ENCODE measurements around the gene POU2AF3. TPM values are rescaled to one million over a fixed set of nuclear protein-coding genes. Genes with fewer than 3 reads are reported as not detected.

Gene POU2AF3
- total RNA-seq, 1 experiment from 2014 or later, result not detected

- Mint-ChIP-seq H3K9me3 (ENCODE audit: unreplicated experiment) (no peaks in the 10 kb centered on the region), H3K27ac (ENCODE audit: low read depth, unreplicated experiment) (no peak overlapping the region), H3K36me3 (ENCODE audit: insufficient read depth, unreplicated experiment) (no peaks in the 10 kb centered on the region), H3K4me1 (ENCODE audit: insufficient read depth, unreplicated experiment) (peaks cover 10% of the 10 kb centered on the region), H3K4me3 (ENCODE audit: unreplicated experiment) (no peak overlapping the region), H3K27me3 (ENCODE audit: insufficient read depth, unreplicated experiment) (peaks cover 59% of the 10 kb centered on the region)
- DNase-seq (ENCODE audit: unreplicated experiment), result no peak
- CTCF ChIA-PET, result interaction anchor here (1.0 to 1.3 kb wide), 3 partner anchors 11 to 112 kb away, joined by 3 read pairs; no protein-coding TSS in a partner anchor
- TF ChIP-seq CTCF (IDR thresholded peaks at IDR 0.05; ENCODE audit: unreplicated experiment), result no peak
- no TSS peak for BruUV-seq (replicated peaks)
- POLR2A ChIA-PET, result interaction anchor here (0.5 kb wide), 1 partner anchor 302 kb away, joined by 6 read pairs; no protein-coding TSS in a partner anchor
- intact Hi-C loops (cut with micrococcal nuclease), result no loop called here
Measured at GRCh38 chr11:111308140-111308539, 9.8 kb downstream of the POU2AF3 start.

DNA sequence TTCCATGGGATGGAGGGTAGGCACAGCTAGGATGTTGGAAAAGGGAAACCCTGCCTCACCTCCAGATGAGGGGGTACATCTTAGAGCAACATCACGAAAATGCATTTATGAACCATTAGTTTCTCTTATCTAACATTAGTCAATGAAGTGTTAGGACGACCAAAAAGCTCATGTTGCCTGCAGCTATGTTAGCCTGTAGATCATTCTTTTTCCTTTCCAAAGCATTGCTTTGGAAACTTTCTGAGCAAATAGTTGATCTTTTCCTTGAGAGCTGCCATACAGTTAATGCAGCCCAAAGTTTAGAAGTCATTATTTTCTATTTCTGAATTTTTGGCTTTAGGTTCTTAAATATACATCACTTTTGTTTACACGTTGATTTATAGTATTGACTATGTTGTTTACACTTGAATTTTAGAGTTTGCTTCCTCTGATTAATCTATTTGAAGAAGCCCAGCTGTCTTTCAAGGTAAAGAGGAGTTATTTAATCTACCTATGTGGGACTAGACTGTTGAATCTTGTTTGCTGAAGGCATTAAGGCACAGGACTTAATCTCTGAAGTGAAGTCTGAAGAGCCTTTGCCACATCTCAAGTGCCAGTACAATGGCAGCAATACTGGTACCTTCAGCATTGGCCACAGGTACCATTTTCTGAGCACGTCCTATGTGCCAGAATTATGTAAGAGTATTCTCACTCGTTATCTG is 11.0 kb downstream of the POU2AF3 start:
- H3K27ac Mint-ChIP-seq (ENCODE audit: low read depth, unreplicated experiment), result no peak overlapping the region
- H3K4me3 Mint-ChIP-seq (ENCODE audit: unreplicated experiment), result no peak overlapping the region
- H3K27me3 Mint-ChIP-seq (ENCODE audit: insufficient read depth, unreplicated experiment), result peaks cover 64% of the 10 kb centered on the region
- POLR2A ChIA-PET, result interaction anchor here (0.9 kb wide), 1 partner anchor 18 kb away, joined by 3 read pairs; no protein-coding TSS in a partner anchor
- no peaks in the 10 kb centered on the region for H3K36me3 Mint-ChIP-seq (ENCODE audit: insufficient read depth, unreplicated experiment)
- CTCF ChIA-PET, result interaction anchor here (0.5 kb wide), 1 partner anchor 1108 kb away, joined by 3 read pairs; no protein-coding TSS in a partner anchor
- peaks cover 3% of the 10 kb centered on the region for H3K9me3 Mint-ChIP-seq (ENCODE audit: unreplicated experiment)
- no peak for DNase-seq (ENCODE audit: unreplicated experiment)
- H3K4me1 Mint-ChIP-seq (ENCODE audit: insufficient read depth, unreplicated experiment), result peaks cover 6% of the 10 kb centered on the region
- TF ChIP-seq CTCF (IDR thresholded peaks at IDR 0.05; ENCODE audit: unreplicated experiment), result no peak
- intact Hi-C loops (cut with micrococcal nuclease), result no loop called here
- BruUV-seq (replicated peaks), result no TSS peak

- H3K4me3 Mint-ChIP-seq (ENCODE audit: unreplicated experiment), result no peak overlapping the region
- intact Hi-C loops (cut with micrococcal nuclease), result no loop called here
- H3K36me3 Mint-ChIP-seq (ENCODE audit: insufficient read depth, unreplicated experiment), result no peaks in the 10 kb centered on the region
- DNase-seq (ENCODE audit: unreplicated experiment), result peak; percentile 47
- peaks cover 8% of the 10 kb centered on the region for H3K9me3 Mint-ChIP-seq (ENCODE audit: unreplicated experiment)
- no peak overlapping the region for H3K27ac Mint-ChIP-seq (ENCODE audit: low read depth, unreplicated experiment)
- peaks cover 6% of the 10 kb centered on the region for H3K4me1 Mint-ChIP-seq (ENCODE audit: insufficient read depth, unreplicated experiment)
- POLR2A ChIA-PET, result interaction anchor here (0.9 kb wide), 1 partner anchor 17 kb away, joined by 3 read pairs; no protein-coding TSS in a partner anchor
- CTCF ChIA-PET, result interaction anchor here (0.5 kb wide), 1 partner anchor 1109 kb away, joined by 3 read pairs; no protein-coding TSS in a partner anchor
- no peak for TF ChIP-seq CTCF (IDR thresholded peaks at IDR 0.05; ENCODE audit: unreplicated experiment)
- H3K27me3 Mint-ChIP-seq (ENCODE audit: insufficient read depth, unreplicated experiment), result peaks cover 65% of the 10 kb centered on the region
- no TSS peak for BruUV-seq (replicated peaks)
Measured at GRCh38 chr11:111310088-111310487, 11.7 kb downstream of the POU2AF3 start.

DNA sequence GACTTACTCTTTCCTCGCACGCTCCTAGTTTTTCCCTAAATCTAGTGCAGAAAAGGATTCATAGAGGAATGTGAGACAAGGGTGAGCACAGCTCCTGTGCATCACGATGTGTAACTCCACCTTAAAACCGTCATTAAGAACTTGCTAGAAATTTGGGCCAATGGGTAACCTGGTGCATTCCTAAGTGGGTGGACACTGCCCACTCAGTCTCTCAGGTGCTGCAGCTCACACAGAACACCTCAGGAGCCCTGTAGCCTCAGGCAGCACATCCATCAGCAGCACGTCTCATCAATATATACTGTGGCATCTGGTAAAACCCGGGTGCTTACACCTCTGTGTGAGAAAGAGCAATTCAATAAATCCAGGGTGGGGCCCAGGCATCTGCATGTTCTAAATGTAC is 12.4 kb downstream of the POU2AF3 start:
- DNase-seq (ENCODE audit: unreplicated experiment), result no peak
- Mint-ChIP-seq H3K27ac (ENCODE audit: low read depth, unreplicated experiment) (no peak overlapping the region), H3K9me3 (ENCODE audit: unreplicated experiment) (peaks cover 8% of the 10 kb centered on the region), H3K27me3 (ENCODE audit: insufficient read depth, unreplicated experiment) (peaks cover 65% of the 10 kb centered on the region), H3K4me3 (ENCODE audit: unreplicated experiment) (no peak overlapping the region), H3K36me3 (ENCODE audit: insufficient read depth, unreplicated experiment) (no peaks in the 10 kb centered on the region), H3K4me1 (ENCODE audit: insufficient read depth, unreplicated experiment) (peaks cover 6% of the 10 kb centered on the region)
- ChIA-PET POLR2A (no interaction called here), CTCF (interaction anchor here (0.7 to 1.2 kb wide), 3 partner anchors 112 to 598 kb away, joined by 3 read pairs; partner anchors contain the start of gene ARHGAP20)
- no peak for TF ChIP-seq CTCF (IDR thresholded peaks at IDR 0.05; ENCODE audit: unreplicated experiment)
- no TSS peak for BruUV-seq (replicated peaks)
- intact Hi-C loops (cut with micrococcal nuclease), result no loop called here
